ENCODE measurements around the gene WDR7.

DNA sequence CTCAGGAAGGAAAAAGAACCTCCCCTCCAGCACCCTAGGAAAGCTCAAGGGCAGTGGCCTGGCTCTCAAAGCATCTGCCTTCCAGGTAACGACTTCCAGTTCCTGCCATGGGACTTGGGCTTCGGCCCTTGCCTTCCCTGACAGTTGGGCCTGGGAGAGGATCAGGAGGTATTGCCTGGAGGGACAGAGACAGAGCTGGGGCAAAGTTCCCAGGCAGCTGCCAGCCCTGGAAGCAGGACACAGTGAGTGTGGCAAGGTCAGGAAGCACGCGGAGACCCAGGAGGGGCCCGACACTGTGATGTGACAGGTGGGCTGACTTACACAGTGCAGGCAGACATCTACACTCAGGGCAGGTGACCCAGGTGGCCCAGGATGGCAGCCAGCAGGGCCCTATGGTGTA, 408.2 kb downstream of the WDR7 start:
- TF ChIP-seq, protein P1, sequence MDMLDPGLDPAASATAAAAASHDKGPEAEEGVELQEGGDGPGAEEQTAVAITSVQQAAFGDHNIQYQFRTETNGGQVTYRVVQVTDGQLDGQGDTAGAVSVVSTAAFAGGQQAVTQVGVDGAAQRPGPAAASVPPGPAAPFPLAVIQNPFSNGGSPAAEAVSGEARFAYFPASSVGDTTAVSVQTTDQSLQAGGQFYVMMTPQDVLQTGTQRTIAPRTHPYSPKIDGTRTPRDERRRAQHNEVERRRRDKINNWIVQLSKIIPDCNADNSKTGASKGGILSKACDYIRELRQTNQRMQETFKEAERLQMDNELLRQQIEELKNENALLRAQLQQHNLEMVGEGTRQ (IDR thresholded peaks at IDR 0.05; ENCODE audit: low read depth, low read length) = no peak
- TF ChIP-seq, protein P2, sequence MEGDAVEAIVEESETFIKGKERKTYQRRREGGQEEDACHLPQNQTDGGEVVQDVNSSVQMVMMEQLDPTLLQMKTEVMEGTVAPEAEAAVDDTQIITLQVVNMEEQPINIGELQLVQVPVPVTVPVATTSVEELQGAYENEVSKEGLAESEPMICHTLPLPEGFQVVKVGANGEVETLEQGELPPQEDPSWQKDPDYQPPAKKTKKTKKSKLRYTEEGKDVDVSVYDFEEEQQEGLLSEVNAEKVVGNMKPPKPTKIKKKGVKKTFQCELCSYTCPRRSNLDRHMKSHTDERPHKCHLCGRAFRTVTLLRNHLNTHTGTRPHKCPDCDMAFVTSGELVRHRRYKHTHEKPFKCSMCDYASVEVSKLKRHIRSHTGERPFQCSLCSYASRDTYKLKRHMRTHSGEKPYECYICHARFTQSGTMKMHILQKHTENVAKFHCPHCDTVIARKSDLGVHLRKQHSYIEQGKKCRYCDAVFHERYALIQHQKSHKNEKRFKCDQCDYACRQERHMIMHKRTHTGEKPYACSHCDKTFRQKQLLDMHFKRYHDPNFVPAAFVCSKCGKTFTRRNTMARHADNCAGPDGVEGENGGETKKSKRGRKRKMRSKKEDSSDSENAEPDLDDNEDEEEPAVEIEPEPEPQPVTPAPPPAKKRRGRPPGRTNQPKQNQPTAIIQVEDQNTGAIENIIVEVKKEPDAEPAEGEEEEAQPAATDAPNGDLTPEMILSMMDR (conservative IDR thresholded peaks at IDR 0.05; ENCODE audit: low read depth, low read length) = no peak
- TF ChIP-seq RCOR1 (IDR thresholded peaks at IDR 0.05; ENCODE audit: insufficient replicate concordance, low read length) = no peak
- TF ChIP-seq RFX5 (IDR thresholded peaks at IDR 0.05; ENCODE audit: low read depth, low read length) = no peak
- no peak for TF ChIP-seq POLR2A (IDR thresholded peaks at IDR 0.05; ENCODE audit: low read depth, low read length)
- no peak for TF ChIP-seq RAD21 (IDR thresholded peaks at IDR 0.05; ENCODE audit: low read length)
- TF ChIP-seq SMC3 (IDR thresholded peaks at IDR 0.05; ENCODE audit: low read depth, low read length) = no peak
- no peak for TF ChIP-seq FOS (IDR thresholded peaks at IDR 0.05; ENCODE audit: low read depth, low read length)
- no peak for TF ChIP-seq CEBPB (IDR thresholded peaks at IDR 0.05; ENCODE audit: low read depth, low read length)
- no peak for TF ChIP-seq CHD1 (IDR thresholded peaks at IDR 0.05; ENCODE audit: low read depth, low read length)
- TF ChIP-seq MXI1 (IDR thresholded peaks at IDR 0.05; ENCODE audit: borderline replicate concordance, low read depth, low read length) = no peak
- TF ChIP-seq, protein P3, sequence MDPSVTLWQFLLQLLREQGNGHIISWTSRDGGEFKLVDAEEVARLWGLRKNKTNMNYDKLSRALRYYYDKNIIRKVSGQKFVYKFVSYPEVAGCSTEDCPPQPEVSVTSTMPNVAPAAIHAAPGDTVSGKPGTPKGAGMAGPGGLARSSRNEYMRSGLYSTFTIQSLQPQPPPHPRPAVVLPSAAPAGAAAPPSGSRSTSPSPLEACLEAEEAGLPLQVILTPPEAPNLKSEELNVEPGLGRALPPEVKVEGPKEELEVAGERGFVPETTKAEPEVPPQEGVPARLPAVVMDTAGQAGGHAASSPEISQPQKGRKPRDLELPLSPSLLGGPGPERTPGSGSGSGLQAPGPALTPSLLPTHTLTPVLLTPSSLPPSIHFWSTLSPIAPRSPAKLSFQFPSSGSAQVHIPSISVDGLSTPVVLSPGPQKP (IDR thresholded peaks at IDR 0.05; ENCODE audit: borderline replicate concordance, low read depth, low read length) = no peak
- TF ChIP-seq MAFK (IDR thresholded peaks at IDR 0.05; ENCODE audit: low read depth, low read length) = no peak
- no peak for TF ChIP-seq NFE2L2 (IDR thresholded peaks at IDR 0.05; ENCODE audit: low read depth, low read length)
